ENCODE data around the gene GGACT. TPM values are rescaled to one million over a fixed set of nuclear protein-coding genes. Genes with fewer than 3 reads are reported as not detected.

The GGACT gene
- total RNA-seq, 1 experiment from 2014 or later: 3.8 TPM

- Histone ChIP-seq H3K4me1 (ENCODE audit: insufficient read depth, low read length, poor library complexity, severe bottlenecking) (peaks cover 59% of the 10 kb centered on the region), H3K27me3 (replicated peaks; ENCODE audit: insufficient read depth, low read depth, low read length, poor library complexity) (no peaks in the 10 kb centered on the region), H3K27ac (ENCODE audit: low read depth, low read length, poor library complexity, severe bottlenecking) (no peak overlapping the region), H3K4me3 (ENCODE audit: low read depth, low read length, poor library complexity, severe bottlenecking) (no peak overlapping the region), H3K9me3 (ENCODE audit: low read depth, low read length, poor library complexity, severe bottlenecking) (no peaks in the 10 kb centered on the region), H3K36me3 (ENCODE audit: insufficient read depth, low read length, poor library complexity, severe bottlenecking) (no peaks in the 10 kb centered on the region)
- ChIA-PET POLR2A (ENCODE audit: low non-redundant PET) (no interaction called here), CTCF (no interaction called here)
- intact Hi-C loops (cut with micrococcal nuclease; ENCODE audit: unreplicated experiment): no loop called here
- no TSS peak for BruUV-seq (replicated peaks)
- no peak for DNase-seq (ENCODE audit: low spot score)
- no peak for TF ChIP-seq EZH2 (IDR thresholded peaks at IDR 0.05; ENCODE audit: borderline replicate concordance, low read depth, low read length, poor library complexity, severe bottlenecking)
- TF ChIP-seq, protein P1, sequence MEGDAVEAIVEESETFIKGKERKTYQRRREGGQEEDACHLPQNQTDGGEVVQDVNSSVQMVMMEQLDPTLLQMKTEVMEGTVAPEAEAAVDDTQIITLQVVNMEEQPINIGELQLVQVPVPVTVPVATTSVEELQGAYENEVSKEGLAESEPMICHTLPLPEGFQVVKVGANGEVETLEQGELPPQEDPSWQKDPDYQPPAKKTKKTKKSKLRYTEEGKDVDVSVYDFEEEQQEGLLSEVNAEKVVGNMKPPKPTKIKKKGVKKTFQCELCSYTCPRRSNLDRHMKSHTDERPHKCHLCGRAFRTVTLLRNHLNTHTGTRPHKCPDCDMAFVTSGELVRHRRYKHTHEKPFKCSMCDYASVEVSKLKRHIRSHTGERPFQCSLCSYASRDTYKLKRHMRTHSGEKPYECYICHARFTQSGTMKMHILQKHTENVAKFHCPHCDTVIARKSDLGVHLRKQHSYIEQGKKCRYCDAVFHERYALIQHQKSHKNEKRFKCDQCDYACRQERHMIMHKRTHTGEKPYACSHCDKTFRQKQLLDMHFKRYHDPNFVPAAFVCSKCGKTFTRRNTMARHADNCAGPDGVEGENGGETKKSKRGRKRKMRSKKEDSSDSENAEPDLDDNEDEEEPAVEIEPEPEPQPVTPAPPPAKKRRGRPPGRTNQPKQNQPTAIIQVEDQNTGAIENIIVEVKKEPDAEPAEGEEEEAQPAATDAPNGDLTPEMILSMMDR (conservative IDR thresholded peaks at IDR 0.05; ENCODE audit: low read depth, low read length): no peak
These were observed 80.1 kb downstream of the GGACT start for GRCh38 chr13:100508455-100508854.

GRCh38 chr13:100506600-100507422, 81.8 kb downstream of the GGACT start:
- Histone ChIP-seq H3K4me1 (ENCODE audit: insufficient read depth, low read length, poor library complexity, severe bottlenecking) (peaks cover 42% of the 10 kb centered on the region), H3K27ac (ENCODE audit: low read depth, low read length, poor library complexity, severe bottlenecking) (peak overlapping the region; percentile 51), H3K36me3 (ENCODE audit: insufficient read depth, low read length, poor library complexity, severe bottlenecking) (no peaks in the 10 kb centered on the region), H3K9me3 (ENCODE audit: low read depth, low read length, poor library complexity, severe bottlenecking) (no peaks in the 10 kb centered on the region), H3K27me3 (replicated peaks; ENCODE audit: insufficient read depth, low read depth, low read length, poor library complexity) (no peaks in the 10 kb centered on the region), H3K4me3 (ENCODE audit: low read depth, low read length, poor library complexity, severe bottlenecking) (peak overlapping the region; percentile 18)
- TF ChIP-seq EZH2 (IDR thresholded peaks at IDR 0.05; ENCODE audit: borderline replicate concordance, low read depth, low read length, poor library complexity, severe bottlenecking): no peak
- TF ChIP-seq, protein P1 (conservative IDR thresholded peaks at IDR 0.05; ENCODE audit: low read depth, low read length): no peak
- ChIA-PET POLR2A (ENCODE audit: low non-redundant PET) (no interaction called here), CTCF (no interaction called here)
- DNase-seq (ENCODE audit: low spot score): no peak
- intact Hi-C loops (cut with micrococcal nuclease; ENCODE audit: unreplicated experiment): no loop called here
- no TSS peak for BruUV-seq (replicated peaks)

DNA sequence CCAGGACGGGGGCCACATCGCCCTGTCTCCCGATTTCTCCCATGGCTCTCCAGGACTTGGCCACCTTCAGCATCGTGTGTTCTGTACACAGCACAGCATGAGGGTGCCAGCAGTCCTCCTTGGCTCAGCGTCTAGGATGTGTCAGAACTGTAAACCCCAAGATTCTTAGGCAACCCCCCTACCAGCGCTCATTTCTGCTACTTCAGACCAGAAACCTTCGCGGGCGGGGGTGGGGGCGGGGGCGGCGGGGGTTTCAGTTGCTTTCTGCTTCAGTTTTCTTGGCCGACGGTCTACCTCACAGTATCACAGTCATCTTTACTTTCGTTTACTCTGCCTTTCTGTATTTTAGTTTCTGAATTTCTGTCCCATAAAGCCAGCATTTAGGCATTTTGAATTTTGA, 82.4 kb downstream of the GGACT start:
- POLR2A ChIA-PET (ENCODE audit: low non-redundant PET): no interaction called here
- CTCF ChIA-PET: no interaction called here
- H3K4me3 ChIP-seq (ENCODE audit: low read depth, low read length, poor library complexity, severe bottlenecking): peak overlapping the region; percentile 18
- intact Hi-C loops (cut with micrococcal nuclease; ENCODE audit: unreplicated experiment): no loop called here
- H3K27ac ChIP-seq (ENCODE audit: low read depth, low read length, poor library complexity, severe bottlenecking): peak overlapping the region; percentile 51
- H3K4me1 ChIP-seq (ENCODE audit: insufficient read depth, low read length, poor library complexity, severe bottlenecking): peaks cover 36% of the 10 kb centered on the region
- DNase-seq (ENCODE audit: low spot score): no peak
- no peaks in the 10 kb centered on the region for H3K27me3 ChIP-seq (replicated peaks; ENCODE audit: insufficient read depth, low read depth, low read length, poor library complexity)
- no peaks in the 10 kb centered on the region for H3K36me3 ChIP-seq (ENCODE audit: insufficient read depth, low read length, poor library complexity, severe bottlenecking)
- no peak for TF ChIP-seq EZH2 (IDR thresholded peaks at IDR 0.05; ENCODE audit: borderline replicate concordance, low read depth, low read length, poor library complexity, severe bottlenecking)
- TF ChIP-seq, protein P1 (conservative IDR thresholded peaks at IDR 0.05; ENCODE audit: low read depth, low read length): no peak
- no peaks in the 10 kb centered on the region for H3K9me3 ChIP-seq (ENCODE audit: low read depth, low read length, poor library complexity, severe bottlenecking)
- BruUV-seq (replicated peaks): no TSS peak

All from A673 (cell line).